ENCODE measurements around the gene ADORA1.

ADORA1 gene

GRCh38 chr1:203187689-203188264 is 60.3 kb downstream of the ADORA1 start:
- no peak for DNase-seq

GRCh38 chr1:203188686-203189232 is 61.2 kb downstream of the ADORA1 start:
- no peak for DNase-seq

- no peak for DNase-seq
Measured at GRCh38 chr1:203189951-203190352, 62.4 kb downstream of the ADORA1 start.

GRCh38 chr1:203190949-203191348 is 63.4 kb downstream of the ADORA1 start:
- no peak for DNase-seq

GRCh38 chr1:203196371-203196770 is 68.8 kb downstream of the ADORA1 start:
- DNase-seq: no peak

- no peak for DNase-seq
Measured at GRCh38 chr1:203197625-203198024, 70.1 kb downstream of the ADORA1 start.

GRCh38 chr1:203199002-203199401 is 71.5 kb downstream of the ADORA1 start:
- DNase-seq: no peak

- DNase-seq: no peak
Measured at GRCh38 chr1:203199481-203199815, 71.9 kb downstream of the ADORA1 start.

GRCh38 chr1:203199816-203200571 is 72.5 kb downstream of the ADORA1 start:
- peak in 2 of 14 donors; percentile 55 to 79 for DNase-seq

- no peak for DNase-seq
Measured at GRCh38 chr1:203200916-203201315, 73.4 kb downstream of the ADORA1 start.

- no peak for DNase-seq
Measured at GRCh38 chr1:203201516-203202205, 74.1 kb downstream of the ADORA1 start.

GRCh38 chr1:203202431-203203245 is 75.1 kb downstream of the ADORA1 start:
- peak in 1 of 14 donors; percentile 31 for DNase-seq

GRCh38 chr1:203204756-203205155 is 77.2 kb downstream of the ADORA1 start:
- DNase-seq: no peak

GRCh38 chr1:203206129-203206687 is 78.7 kb downstream of the ADORA1 start:
- DNase-seq: no peak

GRCh38 chr1:203207751-203208150 is 80.2 kb downstream of the ADORA1 start:
- peak in 1 of 14 donors; percentile 25 for DNase-seq

GRCh38 chr1:203208181-203208580 is 80.7 kb downstream of the ADORA1 start:
- DNase-seq: no peak

GRCh38 chr1:203210350-203210749 is 82.8 kb downstream of the ADORA1 start:
- DNase-seq: no peak

GRCh38 chr1:203210988-203211387 is 83.5 kb downstream of the ADORA1 start:
- no peak for DNase-seq

- DNase-seq: no peak
Measured at GRCh38 chr1:203211812-203212211, 84.3 kb downstream of the ADORA1 start.

- no peak for DNase-seq
Measured at GRCh38 chr1:203213126-203213525, 85.6 kb downstream of the ADORA1 start.

- peak in 1 of 14 donors; percentile 23 for DNase-seq
Measured at GRCh38 chr1:203214871-203215270, 87.3 kb downstream of the ADORA1 start.

GRCh38 chr1:203215573-203215972 is 88.0 kb downstream of the ADORA1 start:
- peak in 1 of 14 donors; percentile 39 for DNase-seq
